T47D (cell line): Measurements from ENCODE around the gene HAO1.
"Not testable (repeated sequence)": the region's sequence is repeated elsewhere in the genome, so short reads cannot be mapped to it uniquely, and the experiment has no call there.

ENCODE experiments used
- DNase-seq, 2 experiments: peaks; one replicate each; pipeline versions ENCODE4 v3.0.0 to v3.0.0-alpha.2; 2011 to 2012; ENCODE audit warnings: low read depth in 1 of 2, low spot score in 1 of 2
- JUND ChIP-seq: IDR thresholded peaks from 2 replicates; pipeline ENCODE4 v1.6.1; 2012; ENCODE audit warnings: low read depth
- in situ Hi-C: cut with HindIII; loops from 2 replicates; pipeline ENCODE4 v1.10.0; 2016; ENCODE audit warnings: low sequenced_read_pairs, low pct_unique_long_range_greater_than_20kb

The HAO1 gene

GRCh38 chr20:7959484-7959883, 19.2 kb upstream of the HAO1 start:
- DNase-seq, result no peak
- in situ Hi-C loops, result no loop called here
- no peak for TF ChIP-seq JUND

- in situ Hi-C loops, DNase-seq: not testable (repeated sequence)
Measured at GRCh38 chr20:7956561-7956960, 16.3 kb upstream of the HAO1 start.

GRCh38 chr20:7950387-7950786, 10.1 kb upstream of the HAO1 start:
- DNase-seq, result no peak
- TF ChIP-seq JUND, result no peak

GRCh38 chr20:7943891-7944290, 3.6 kb upstream of the HAO1 start:
- TF ChIP-seq JUND, result no peak
- DNase-seq, result no peak
- in situ Hi-C loops, result no loop called here

More at GRCh38 chr20:7950387-7950786, 10.1 kb upstream of the HAO1 start:
- in situ Hi-C loops, result no loop called here

- TF ChIP-seq JUND, result no peak
- in situ Hi-C loops, result no loop called here
- no peak for DNase-seq
Measured at GRCh38 chr20:7939663-7940062, 595 bp downstream of the HAO1 start.

- in situ Hi-C loops, result no loop called here
- no peak for DNase-seq
- TF ChIP-seq JUND, result no peak
Measured at GRCh38 chr20:7938058-7938457, 2.2 kb downstream of the HAO1 start.

- DNase-seq, result no peak
- TF ChIP-seq JUND, result no peak
- in situ Hi-C loops, result no loop called here
Measured at GRCh38 chr20:7937328-7937727, 2.9 kb downstream of the HAO1 start.

- TF ChIP-seq JUND, result no peak
- no peak for DNase-seq
- in situ Hi-C loops, result no loop called here
Measured at GRCh38 chr20:7935027-7935551, 5.2 kb downstream of the HAO1 start.

- no peak for DNase-seq
- in situ Hi-C loops, result no loop called here
- TF ChIP-seq JUND, result no peak
Measured at GRCh38 chr20:7933346-7933745, 6.9 kb downstream of the HAO1 start.

GRCh38 chr20:7930343-7930742, 9.9 kb downstream of the HAO1 start:
- no peak for TF ChIP-seq JUND
- in situ Hi-C loops, result no loop called here
- no peak for DNase-seq

- peak in 1 of 2 experiments; percentile 53 for DNase-seq
- TF ChIP-seq JUND, result no peak
- in situ Hi-C loops, result no loop called here
Measured at GRCh38 chr20:7926767-7927166, 13.5 kb downstream of the HAO1 start.

- no peak for DNase-seq
- in situ Hi-C loops, result no loop called here
- no peak for TF ChIP-seq JUND
Measured at GRCh38 chr20:7926323-7926722, 13.9 kb downstream of the HAO1 start.

GRCh38 chr20:7924692-7925091, 15.6 kb downstream of the HAO1 start:
- in situ Hi-C loops, result no loop called here
- no peak for TF ChIP-seq JUND
- no peak for DNase-seq

- no peak for TF ChIP-seq JUND
- DNase-seq, result no peak
- in situ Hi-C loops, result no loop called here
Measured at GRCh38 chr20:7916648-7917047, 23.6 kb downstream of the HAO1 start.
